ENCODE results near the gene ZEB2. TPM values are rescaled to one million over a fixed set of nuclear protein-coding genes. Genes with fewer than 3 reads are reported as not detected.
A peak's percentile ranks its signal among the peaks of the same experiment; 100 is the strongest.

Gene ZEB2
- total and polyA plus RNA-seq, 10 of the 15 experiments (the other 5 are each of a cell fraction or from before 2014, with no cell fraction given) = 0.14 to 3.2 (median 0.84) TPM

GRCh38 chr2:144449028-144449406 is 70.9 kb downstream of the ZEB2 start:
- H3K4me1 ChIP-seq (ENCODE audit: control insufficient read depth, insufficient read depth, low read length) = no peaks in the 10 kb centered on the region; the same call in 1 of the 2 replicates
- SMC1A ChIA-PET (ENCODE audit: uncharacterized antibody, unreplicated experiment) = interaction anchor here (0.7 to 1.9 kb wide), 16 partner anchors 9 to 139 kb away, joined by 3 to 9 read pairs (median 4); no protein-coding TSS in a partner anchor
- intact Hi-C loops (cut with micrococcal nuclease; ENCODE audit: unreplicated experiment) = loop anchor here (10.0 kb wide), 1 partner anchor 284 kb away; no protein-coding TSS in a partner anchor
- TF ChIP-seq CTCF (IDR thresholded peaks at IDR 0.05 in 2 of 3, conservative IDR thresholded peaks at IDR 0.05 in 1 of 3; ENCODE audit: control insufficient read depth in 2 of 3, extremely low read depth in 1 of 3, insufficient read depth in 1 of 3, low read depth in 3 of 3, low read length in 3 of 3) (peak in 2 of 3 experiments; percentile 21 to 34; a peak in 3 of 6 replicates), TCF12 (IDR thresholded peaks at IDR 0.05; ENCODE audit: low read depth, low read length) (no peak), IRF4 (IDR thresholded peaks at IDR 0.05; ENCODE audit: low read depth, low read length) (no peak), SMC3 (IDR thresholded peaks at IDR 0.05; ENCODE audit: borderline replicate concordance, low read length) (0 out of 2 replicates have a peak, but pooled peaks have one; percentile 7)
- BruUV-seq (replicated peaks) = no TSS peak
- H3K36me3 ChIP-seq (ENCODE audit: control insufficient read depth in 2 of 2, insufficient read depth in 2 of 2, low read length in 1 of 2) = no peaks in the 10 kb centered on the region
- peak; percentile 61 for FAIRE-seq
- H3K4me3 ChIP-seq = no peak overlapping the region
- CTCF ChIA-PET = interaction anchor here (0.7 to 3.9 kb wide), 35 partner anchors 10 to 999 kb away, joined by 3 to 32 read pairs (median 4); no protein-coding TSS in a partner anchor
- no peak overlapping the region for H2AFZ ChIP-seq (ENCODE audit: control insufficient read depth, low read depth, low read length)
- peaks cover 2 to 4% of the 10 kb centered on the region in 2 experiments; a peak in 1 of 4 replicates for H3K27me3 ChIP-seq (replicated peaks in 1 of 2; ENCODE audit: control insufficient read depth in 2 of 2, insufficient read depth in 2 of 2, low read length in 1 of 2)
- no peak overlapping the region for H3K27ac ChIP-seq (ENCODE audit: control insufficient read depth, insufficient read depth)
- POLR2A ChIA-PET = no interaction called here
- RAD21 ChIA-PET (ENCODE audit: unreplicated experiment) = interaction anchor here (0.9 to 1.3 kb wide), 4 partner anchors 10 to 1304 kb away, joined by 3 to 4 read pairs (median 3); no protein-coding TSS in a partner anchor
- no peaks in the 10 kb centered on the region for H3K9me3 ChIP-seq (replicated peaks; ENCODE audit: control insufficient read depth, insufficient read depth, low read length)
- H3K79me2 ChIP-seq (ENCODE audit: control insufficient read depth, insufficient read depth, low read length) = no peaks in the 10 kb centered on the region
- peak overlapping the region; percentile 51; the same call in 1 of the 2 replicates for H3K4me2 ChIP-seq (ENCODE audit: control insufficient read depth, insufficient read depth)
- ATAC-seq = peak; percentile 78
- in situ Hi-C loops (cut with MboI) = no loop called here
- H4K20me1 ChIP-seq (ENCODE audit: control insufficient read depth, insufficient read depth) = peaks cover 4% of the 10 kb centered on the region; the same call in 1 of the 2 replicates
- H3K9ac ChIP-seq (ENCODE audit: control insufficient read depth, insufficient read depth, low read length) = no peak overlapping the region
- 7% methylated on average over 7 of the region's 7 CpGs for WGBS (ENCODE audit: insufficient coverage, insufficient replicate concordance, low lambda C conversion rate, missing lambda C conversion rate)
- no peak for DNase-seq (ENCODE audit: low read depth, low spot score)

Data from GM12878 (cell line).